ENCODE data around the gene RPTOR. TPM values are rescaled to one million over a fixed set of nuclear protein-coding genes. Genes with fewer than 3 reads are reported as not detected.

RPTOR gene
- total RNA-seq, 3 donors from 2014 or later (not counting 1 experiment from before 2014, with no cell fraction given): 49.2 to 63.6 (median 55.4) TPM

- Mint-ChIP-seq H3K4me3 (no peak overlapping the region), H3K4me1 (peaks cover 14 to 21% of the 10 kb centered on the region in 2 donors), H3K27ac (no peak overlapping the region), H3K36me3 (no peaks in the 10 kb centered on the region), H3K27me3 (ENCODE audit: low read depth in 2 of 2) (no peaks in the 10 kb centered on the region), H3K9me3 (no peaks in the 10 kb centered on the region)
- intact Hi-C loops (cut with micrococcal nuclease): no loop called here
- Histone ChIP-seq H3K9me3 (ENCODE audit: control insufficient read depth, insufficient read depth, low read length) (no peaks in the 10 kb centered on the region), H3K4me1 (ENCODE audit: control insufficient read depth, insufficient read depth, low read length) (peaks cover 10% of the 10 kb centered on the region), H3K27ac (ENCODE audit: low read length) (no peak overlapping the region), H3K4me3 (ENCODE audit: low read length) (no peak overlapping the region), H3K27me3 (ENCODE audit: control insufficient read depth, insufficient read depth, low read length) (no peaks in the 10 kb centered on the region), H3K36me3 (ENCODE audit: control insufficient read depth, insufficient read depth, low read length) (peaks cover 10% of the 10 kb centered on the region)
- DNase-seq: no peak
- no peak for ATAC-seq
- WGBS (ENCODE audit: insufficient coverage): 82% methylated on average over 33 of the region's 34 CpGs
- TF ChIP-seq, protein P1, sequence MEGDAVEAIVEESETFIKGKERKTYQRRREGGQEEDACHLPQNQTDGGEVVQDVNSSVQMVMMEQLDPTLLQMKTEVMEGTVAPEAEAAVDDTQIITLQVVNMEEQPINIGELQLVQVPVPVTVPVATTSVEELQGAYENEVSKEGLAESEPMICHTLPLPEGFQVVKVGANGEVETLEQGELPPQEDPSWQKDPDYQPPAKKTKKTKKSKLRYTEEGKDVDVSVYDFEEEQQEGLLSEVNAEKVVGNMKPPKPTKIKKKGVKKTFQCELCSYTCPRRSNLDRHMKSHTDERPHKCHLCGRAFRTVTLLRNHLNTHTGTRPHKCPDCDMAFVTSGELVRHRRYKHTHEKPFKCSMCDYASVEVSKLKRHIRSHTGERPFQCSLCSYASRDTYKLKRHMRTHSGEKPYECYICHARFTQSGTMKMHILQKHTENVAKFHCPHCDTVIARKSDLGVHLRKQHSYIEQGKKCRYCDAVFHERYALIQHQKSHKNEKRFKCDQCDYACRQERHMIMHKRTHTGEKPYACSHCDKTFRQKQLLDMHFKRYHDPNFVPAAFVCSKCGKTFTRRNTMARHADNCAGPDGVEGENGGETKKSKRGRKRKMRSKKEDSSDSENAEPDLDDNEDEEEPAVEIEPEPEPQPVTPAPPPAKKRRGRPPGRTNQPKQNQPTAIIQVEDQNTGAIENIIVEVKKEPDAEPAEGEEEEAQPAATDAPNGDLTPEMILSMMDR (IDR thresholded peaks at IDR 0.05): no peak
Measured at GRCh38 chr17:80827646-80828643, 283.3 kb downstream of the RPTOR start.

DNA sequence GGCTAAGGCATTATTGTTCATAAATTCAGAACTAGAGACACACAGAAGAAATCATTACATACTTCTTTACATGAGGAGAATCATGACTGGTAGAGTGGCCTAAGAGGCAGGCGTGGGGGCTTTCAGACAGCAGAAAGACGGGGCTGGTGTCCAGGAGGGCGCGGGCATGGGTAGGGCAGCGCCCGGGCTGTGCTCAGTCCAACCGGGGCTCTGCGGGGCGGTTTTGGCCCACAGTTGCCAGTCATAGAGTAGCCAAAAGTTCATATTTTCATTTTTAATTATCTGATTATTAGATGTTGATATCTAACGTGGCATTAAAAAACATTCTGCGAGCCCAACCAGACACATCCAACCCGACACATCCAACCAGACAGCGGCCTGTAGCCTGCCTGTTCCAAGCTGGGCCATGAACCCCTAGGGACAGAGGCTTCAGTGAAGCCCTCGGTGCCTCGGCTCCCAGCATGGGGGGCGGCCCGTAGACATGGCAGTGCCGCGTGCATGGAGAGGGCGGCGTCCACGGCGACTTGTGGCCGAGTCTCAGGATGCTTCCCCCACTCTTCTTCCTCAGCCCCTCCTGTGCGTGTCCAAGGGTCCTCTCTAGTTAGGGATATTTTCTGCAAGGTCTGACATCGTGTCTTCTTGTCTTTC lies 284.7 kb downstream of the RPTOR start:
- H3K36me3 Mint-ChIP-seq: no peaks in the 10 kb centered on the region
- TF ChIP-seq, protein P1 (IDR thresholded peaks at IDR 0.05): no peak
- intact Hi-C loops (cut with micrococcal nuclease): no loop called here
- H3K9me3 Mint-ChIP-seq: no peaks in the 10 kb centered on the region
- H3K27ac Mint-ChIP-seq: peak overlapping the region in 1 of 2 donors; percentile 61
- H3K4me3 ChIP-seq (ENCODE audit: low read length): no peak overlapping the region
- no peak for DNase-seq
- no peak overlapping the region for H3K4me3 Mint-ChIP-seq
- H3K4me1 ChIP-seq (ENCODE audit: control insufficient read depth, insufficient read depth, low read length): peaks cover 16% of the 10 kb centered on the region
- peaks cover 3% of the 10 kb centered on the region for H3K36me3 ChIP-seq (ENCODE audit: control insufficient read depth, insufficient read depth, low read length)
- H3K27me3 Mint-ChIP-seq (ENCODE audit: low read depth in 2 of 2): no peaks in the 10 kb centered on the region
- H3K27me3 ChIP-seq (ENCODE audit: control insufficient read depth, insufficient read depth, low read length): no peaks in the 10 kb centered on the region
- ATAC-seq: no peak
- no peak overlapping the region for H3K27ac ChIP-seq (ENCODE audit: low read length)
- WGBS (ENCODE audit: insufficient coverage): 93% methylated on average over 24 of the region's 26 CpGs
- no peaks in the 10 kb centered on the region for H3K9me3 ChIP-seq (ENCODE audit: control insufficient read depth, insufficient read depth, low read length)
- peaks cover 19 to 29% of the 10 kb centered on the region in 2 donors for H3K4me1 Mint-ChIP-seq

GRCh38 chr17:80830020-80830780 lies 285.6 kb downstream of the RPTOR start:
- Histone ChIP-seq H3K27me3 (ENCODE audit: control insufficient read depth, insufficient read depth, low read length) (no peaks in the 10 kb centered on the region), H3K4me3 (ENCODE audit: low read length) (no peak overlapping the region), H3K9me3 (ENCODE audit: control insufficient read depth, insufficient read depth, low read length) (no peaks in the 10 kb centered on the region), H3K36me3 (ENCODE audit: control insufficient read depth, insufficient read depth, low read length) (no peaks in the 10 kb centered on the region), H3K27ac (ENCODE audit: low read length) (no peak overlapping the region), H3K4me1 (ENCODE audit: control insufficient read depth, insufficient read depth, low read length) (peaks cover 16% of the 10 kb centered on the region)
- intact Hi-C loops (cut with micrococcal nuclease): no loop called here
- WGBS (ENCODE audit: insufficient coverage): 97% methylated on average over 27 of the region's 27 CpGs
- TF ChIP-seq, protein P1 (IDR thresholded peaks at IDR 0.05): no peak
- H3K36me3 Mint-ChIP-seq: no peaks in the 10 kb centered on the region
- H3K27me3 Mint-ChIP-seq (ENCODE audit: low read depth in 2 of 2): no peaks in the 10 kb centered on the region
- peak overlapping the region; percentile 9 for H3K4me3 Mint-ChIP-seq
- DNase-seq (no peak), ATAC-seq (no peak)
- no peak overlapping the region for H3K27ac Mint-ChIP-seq
- H3K4me1 Mint-ChIP-seq: peaks cover 19 to 31% of the 10 kb centered on the region in 2 donors
- no peaks in the 10 kb centered on the region for H3K9me3 Mint-ChIP-seq
